ENCODE data around the gene ADAMTSL5. TPM values are rescaled to one million over a fixed set of nuclear protein-coding genes. Genes with fewer than 3 reads are reported as not detected.

The ADAMTSL5 gene
- total RNA-seq, 2 experiments from 2014 or later: 1.1 to 1.5 TPM

- no peak for DNase-seq
- no peak overlapping the region for H3K4me3 Mint-ChIP-seq
- no peaks in the 10 kb centered on the region for H3K36me3 Mint-ChIP-seq
- no peak overlapping the region for H3K27ac Mint-ChIP-seq
- H3K4me1 Mint-ChIP-seq: peaks cover 2% of the 10 kb centered on the region
- peaks cover 2% of the 10 kb centered on the region for H3K27me3 Mint-ChIP-seq
- no peaks in the 10 kb centered on the region for H3K9me3 Mint-ChIP-seq
Measured at GRCh38 chr19:1497578-1498235, 15.1 kb downstream of the ADAMTSL5 start.

DNA sequence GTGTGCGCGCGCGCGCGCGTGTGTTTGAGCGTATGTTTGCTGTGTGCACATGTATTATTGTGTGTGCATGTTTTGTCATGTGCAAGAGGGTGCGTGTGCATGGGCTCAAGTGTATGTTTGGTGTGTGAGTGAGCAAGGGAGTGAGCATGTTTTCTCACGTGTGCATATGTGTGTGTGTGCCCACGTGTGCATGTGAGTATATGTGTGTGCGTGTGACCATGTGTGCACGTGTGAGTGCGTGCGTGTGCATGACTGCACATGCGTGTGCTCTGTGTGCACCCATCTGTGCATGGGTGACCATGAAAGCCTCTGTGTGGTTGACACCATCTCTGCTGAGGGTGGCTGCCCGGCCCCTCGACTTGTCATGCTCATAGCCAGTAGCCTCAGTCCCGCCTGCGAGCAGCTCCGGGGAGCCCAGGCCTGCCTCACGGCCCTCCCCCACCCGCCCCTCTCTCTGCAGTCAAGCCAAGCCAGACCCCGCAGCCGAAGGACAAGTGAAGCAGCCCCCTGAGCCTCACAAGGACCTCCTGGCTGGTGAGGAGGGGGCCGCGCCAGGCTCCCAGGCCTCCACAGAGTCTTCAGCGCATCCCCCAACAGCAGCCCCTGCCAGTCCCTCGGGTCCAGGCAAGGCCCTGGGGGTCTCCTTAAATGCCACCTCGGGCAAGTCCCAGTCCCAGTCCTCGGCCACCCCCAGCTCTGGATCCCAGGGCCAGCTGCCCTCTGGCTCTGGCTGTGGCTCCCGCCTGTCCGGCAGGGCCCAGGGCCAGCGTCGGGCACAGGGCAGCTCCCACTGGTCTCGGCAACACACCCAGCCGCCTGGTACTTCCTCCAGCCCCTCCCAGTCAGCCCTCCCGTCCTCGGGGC, 15.9 kb downstream of the ADAMTSL5 start:
- DNase-seq: no peak
- H3K36me3 Mint-ChIP-seq: no peaks in the 10 kb centered on the region
- peaks cover under 1% of the 10 kb centered on the region for H3K4me1 Mint-ChIP-seq
- H3K4me3 Mint-ChIP-seq: no peak overlapping the region
- no peaks in the 10 kb centered on the region for H3K9me3 Mint-ChIP-seq
- H3K27me3 Mint-ChIP-seq: no peaks in the 10 kb centered on the region
- H3K27ac Mint-ChIP-seq: no peak overlapping the region

DNA sequence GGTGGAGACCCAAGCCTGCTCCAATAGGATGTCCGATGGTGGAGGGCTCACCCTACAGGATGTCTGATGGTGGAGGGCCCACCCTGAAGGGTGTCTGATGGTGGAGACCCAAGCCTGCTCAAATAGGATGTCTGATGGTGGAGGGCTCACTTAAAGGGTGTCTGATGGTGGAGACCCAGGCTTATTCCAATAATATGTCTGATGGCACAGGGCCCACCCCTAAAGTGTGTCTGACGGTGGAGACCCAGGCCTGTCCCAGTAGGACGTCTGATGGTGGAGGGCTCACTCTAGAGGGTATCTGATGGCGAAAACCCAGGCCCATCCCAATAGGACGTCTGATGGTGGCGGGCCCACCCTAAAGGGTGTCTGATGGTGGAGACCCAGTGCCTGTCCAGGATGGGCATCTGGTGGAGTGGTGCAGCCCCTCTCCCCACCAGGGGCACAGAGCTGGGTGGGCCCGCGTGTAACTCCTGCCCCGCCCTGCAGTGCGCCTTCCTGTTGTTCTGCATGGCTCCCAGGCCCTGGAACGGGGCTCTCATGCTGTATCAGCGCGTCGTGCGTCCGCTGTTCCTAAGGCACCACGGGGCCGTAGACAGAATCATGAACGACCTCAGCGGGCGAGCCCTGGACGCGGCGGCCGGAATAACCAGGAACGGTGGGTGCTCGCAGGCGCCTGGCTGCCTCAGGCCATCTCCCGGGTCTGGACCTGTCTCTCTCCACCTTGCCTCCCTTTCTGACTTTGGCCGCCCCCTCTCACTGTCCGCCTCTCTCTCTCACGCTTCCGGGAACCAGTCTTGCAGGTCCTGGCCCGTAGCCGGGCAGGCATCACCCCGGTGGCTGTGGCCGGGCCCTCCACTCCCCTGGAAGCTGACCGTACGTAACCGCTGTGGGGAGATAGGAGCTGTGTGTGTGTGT, 16.8 kb downstream of the ADAMTSL5 start:
- Mint-ChIP-seq H3K9me3 (no peaks in the 10 kb centered on the region), H3K4me3 (no peak overlapping the region), H3K36me3 (no peaks in the 10 kb centered on the region), H3K4me1 (peaks cover 5% of the 10 kb centered on the region), H3K27ac (no peak overlapping the region), H3K27me3 (peaks cover 4% of the 10 kb centered on the region)
- DNase-seq: no peak

- H3K9me3 Mint-ChIP-seq: no peaks in the 10 kb centered on the region
- peaks cover 4% of the 10 kb centered on the region for H3K27me3 Mint-ChIP-seq
- no peaks in the 10 kb centered on the region for H3K36me3 Mint-ChIP-seq
Measured at GRCh38 chr19:1495051-1495798, 17.6 kb downstream of the ADAMTSL5 start.

GRCh38 chr19:1494115-1494815, 18.6 kb downstream of the ADAMTSL5 start:
- Mint-ChIP-seq H3K4me3 (no peak overlapping the region), H3K27me3 (peaks cover 4% of the 10 kb centered on the region), H3K36me3 (no peaks in the 10 kb centered on the region)

More at GRCh38 chr19:1495051-1495798, 17.6 kb downstream of the ADAMTSL5 start:
- DNase-seq: no peak
- H3K27ac Mint-ChIP-seq: no peak overlapping the region
- no peak overlapping the region for H3K4me3 Mint-ChIP-seq
- peaks cover 5% of the 10 kb centered on the region for H3K4me1 Mint-ChIP-seq

GRCh38 chr19:1492474-1493006, 20.3 kb downstream of the ADAMTSL5 start:
- no peaks in the 10 kb centered on the region for H3K9me3 Mint-ChIP-seq
- H3K4me1 Mint-ChIP-seq: peaks cover 9% of the 10 kb centered on the region
- no peaks in the 10 kb centered on the region for H3K36me3 Mint-ChIP-seq
- H3K27ac Mint-ChIP-seq: no peak overlapping the region
- H3K27me3 Mint-ChIP-seq: peaks cover 4% of the 10 kb centered on the region
- no peak overlapping the region for H3K4me3 Mint-ChIP-seq
- DNase-seq: no peak

More at GRCh38 chr19:1494115-1494815, 18.6 kb downstream of the ADAMTSL5 start:
- Mint-ChIP-seq H3K9me3 (no peaks in the 10 kb centered on the region), H3K27ac (no peak overlapping the region), H3K4me1 (peaks cover 9% of the 10 kb centered on the region)
- no peak for DNase-seq

- H3K27ac Mint-ChIP-seq: no peak overlapping the region
Measured at GRCh38 chr19:1491849-1492170, 21.0 kb downstream of the ADAMTSL5 start.

DNA sequence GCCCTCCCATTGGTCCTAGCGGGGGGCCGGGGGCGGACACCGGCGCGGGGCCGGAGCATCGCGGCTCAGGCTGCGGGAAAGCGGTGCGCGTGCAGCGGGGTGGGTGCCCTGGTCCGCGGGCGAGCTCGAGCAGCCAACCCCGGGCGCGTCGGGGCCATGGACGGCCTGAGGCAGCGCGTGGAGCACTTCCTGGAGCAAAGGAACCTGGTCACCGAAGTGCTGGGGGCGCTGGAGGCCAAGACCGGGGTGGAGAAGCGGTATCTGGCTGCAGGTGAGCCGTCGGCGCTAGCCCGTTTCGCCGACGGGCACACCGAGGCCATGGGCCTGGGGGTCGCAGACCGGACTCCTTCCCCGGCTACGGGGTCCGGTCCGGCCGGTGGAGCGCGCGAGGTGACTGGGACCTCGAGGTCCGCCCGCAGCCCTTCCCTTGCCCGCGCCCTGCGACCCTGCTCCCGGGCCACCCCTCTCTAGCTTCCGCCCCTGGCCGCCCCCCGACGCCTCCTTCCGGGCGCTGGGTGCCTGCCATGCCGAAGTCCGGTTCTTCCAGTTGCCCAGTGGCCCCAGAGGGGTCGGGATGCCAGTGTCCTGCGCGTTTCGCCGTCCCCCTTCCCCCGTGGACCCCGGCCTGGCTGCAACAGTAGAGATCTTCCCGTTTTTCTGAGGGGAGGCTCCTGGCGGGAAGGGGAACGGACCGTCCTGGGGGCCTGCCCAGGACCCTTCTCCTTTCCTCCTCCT, 21.5 kb downstream of the ADAMTSL5 start, which contains the start of gene REEP6:
Gene REEP6, plus strand, starts transcription at position 68 of the 735 bp plus-strand sequence. Its CDS starts 89 bp downstream, at position 157.
- Mint-ChIP-seq H3K4me3 (peak within 1 kb of the TSS; percentile 76), H3K4me1 (peaks cover 9% of the 10 kb centered on the region), H3K36me3 (no peaks in the 10 kb centered on the region), H3K27me3 (peaks cover 4% of the 10 kb centered on the region), H3K9me3 (no peaks in the 10 kb centered on the region), H3K27ac (peak within 1 kb of the TSS; percentile 57)
- DNase-seq: no peak

More at GRCh38 chr19:1491849-1492170, 21.0 kb downstream of the ADAMTSL5 start:
- DNase-seq: no peak
- H3K4me3 Mint-ChIP-seq: peak overlapping the region; percentile 61
- H3K4me1 Mint-ChIP-seq: peaks cover 9% of the 10 kb centered on the region
- H3K27me3 Mint-ChIP-seq: peaks cover 4% of the 10 kb centered on the region
- no peaks in the 10 kb centered on the region for H3K9me3 Mint-ChIP-seq
- H3K36me3 Mint-ChIP-seq: no peaks in the 10 kb centered on the region

DNA sequence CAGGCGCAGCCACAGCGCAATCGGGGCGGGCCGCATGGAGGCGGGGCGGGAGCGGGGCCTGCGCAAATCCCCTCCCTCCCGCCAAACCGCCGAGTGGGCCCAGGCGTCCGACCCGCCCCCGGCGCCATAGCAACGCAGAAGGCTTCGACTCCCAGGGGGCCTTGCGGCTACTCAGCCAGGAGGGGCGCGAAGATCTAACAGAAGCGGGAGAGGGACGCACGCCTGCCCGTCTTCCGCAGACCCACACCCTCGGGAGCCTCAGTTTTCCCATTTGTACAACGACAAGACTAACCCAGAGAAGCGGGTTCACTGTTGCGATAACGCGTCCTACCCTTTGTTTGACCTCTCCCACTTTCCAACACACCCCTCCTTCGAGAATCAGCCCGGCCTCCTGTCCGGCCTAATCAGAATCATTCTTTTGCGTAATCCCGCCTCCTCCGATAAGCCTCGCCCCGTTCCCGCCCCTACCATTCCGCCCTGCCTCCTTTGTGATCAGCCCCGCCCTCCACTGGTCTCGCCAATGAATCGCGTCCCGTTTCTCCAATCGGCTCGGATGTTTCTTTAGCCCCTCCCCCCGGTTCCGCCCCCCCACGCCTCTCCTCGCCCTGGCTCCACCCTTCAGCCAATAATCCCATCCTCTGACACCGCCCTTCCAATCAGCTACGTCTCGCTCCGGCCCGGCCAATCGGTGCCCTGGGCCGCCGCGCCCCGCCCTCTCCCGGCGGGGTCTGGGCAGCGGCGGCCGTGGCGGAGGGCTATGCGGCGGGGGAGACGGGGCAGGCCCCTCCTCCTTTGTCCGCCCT, 22.3 kb downstream of the ADAMTSL5 start, which contains the start of gene PCSK4:
Gene PCSK4, minus strand, starts transcription at position 40 of the 803 bp plus-strand sequence. Its CDS starts 4 bp downstream, at position 36.
- no peaks in the 10 kb centered on the region for H3K9me3 Mint-ChIP-seq
- peak; percentile 94 for DNase-seq
- peaks cover 9% of the 10 kb centered on the region for H3K4me1 Mint-ChIP-seq
- H3K4me3 Mint-ChIP-seq: peak within 1 kb of the TSS; percentile 76
- H3K27ac Mint-ChIP-seq: peak within 1 kb of the TSS; percentile 57
- peaks cover 4% of the 10 kb centered on the region for H3K27me3 Mint-ChIP-seq
- no peaks in the 10 kb centered on the region for H3K36me3 Mint-ChIP-seq

DNA sequence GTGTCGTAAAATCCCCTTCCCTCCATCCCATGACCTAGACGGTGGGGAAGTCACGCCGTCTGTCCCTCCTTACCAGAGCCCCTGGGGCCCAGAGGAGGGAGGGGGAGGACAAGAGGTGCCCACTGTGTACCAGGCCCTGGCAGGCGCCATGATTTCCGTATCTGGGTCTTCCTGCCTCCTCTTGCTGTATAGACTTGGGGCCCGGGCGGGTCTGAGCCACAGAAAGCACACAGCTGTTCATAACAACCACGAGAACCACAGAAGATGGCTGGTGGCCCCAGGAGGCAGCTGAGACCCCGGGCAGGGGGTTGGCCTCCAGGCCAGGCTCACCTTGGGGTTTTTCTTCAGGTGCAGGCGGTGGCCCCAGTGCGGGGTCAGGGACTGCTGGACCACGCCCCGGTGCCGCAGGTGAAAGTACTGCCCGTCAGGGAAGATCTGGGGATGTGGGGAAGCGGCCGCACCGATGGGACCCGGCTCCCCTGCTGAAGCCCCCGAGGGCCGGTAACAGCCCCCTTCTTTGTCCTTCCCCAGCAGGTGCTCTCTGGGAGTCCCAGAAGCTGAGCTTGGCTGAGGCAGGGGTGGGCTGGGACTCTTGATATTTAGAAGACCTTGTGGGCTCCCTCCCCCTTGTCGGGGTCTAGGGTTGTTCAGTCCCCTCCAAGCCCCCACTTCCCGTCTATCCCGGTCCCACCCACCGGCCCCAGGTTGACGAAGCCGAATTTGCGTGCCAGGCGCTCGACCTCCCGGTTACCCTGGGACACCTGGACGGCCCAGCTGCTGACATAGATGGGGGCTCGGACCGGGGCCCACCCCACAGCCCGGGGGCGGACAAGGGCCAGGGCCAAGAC, 23.1 kb downstream of the ADAMTSL5 start:
- Mint-ChIP-seq H3K4me1 (peaks cover 9% of the 10 kb centered on the region), H3K36me3 (no peaks in the 10 kb centered on the region), H3K4me3 (peak overlapping the region; percentile 63), H3K9me3 (no peaks in the 10 kb centered on the region), H3K27ac (no peak overlapping the region), H3K27me3 (peaks cover 4% of the 10 kb centered on the region)
- DNase-seq: no peak

DNA sequence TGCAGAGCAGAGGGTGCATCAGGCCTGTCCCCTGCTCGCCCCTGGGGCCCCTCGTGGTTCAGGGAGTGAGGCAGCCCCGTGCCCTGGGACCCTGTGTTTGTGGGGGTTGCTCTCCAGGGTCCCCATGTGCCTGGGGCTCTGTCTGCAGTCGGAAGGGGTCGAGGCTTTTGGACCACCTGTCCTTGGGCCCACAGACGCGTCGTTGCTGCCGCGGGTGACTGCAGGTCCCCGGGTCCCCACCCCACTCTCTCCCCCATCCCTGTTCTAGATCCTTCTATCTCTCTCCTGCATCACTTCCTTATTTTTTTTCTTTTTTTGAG, 24.6 kb downstream of the ADAMTSL5 start:
- H3K27me3 Mint-ChIP-seq: peaks cover 4% of the 10 kb centered on the region
- H3K9me3 Mint-ChIP-seq: no peaks in the 10 kb centered on the region
- DNase-seq: no peak
- H3K4me3 Mint-ChIP-seq: no peak overlapping the region
- H3K27ac Mint-ChIP-seq: no peak overlapping the region
- H3K36me3 Mint-ChIP-seq: no peaks in the 10 kb centered on the region
- H3K4me1 Mint-ChIP-seq: peaks cover 9% of the 10 kb centered on the region

Data from activated naive CD8-positive, alpha-beta T cell treated with anti-CD3 and anti-CD28 coated beads for 36 hours (primary cell).